Measurements from ENCODE around the gene LY6G5C.

- TF ChIP-seq ZNF274 (IDR thresholded peaks at IDR 0.05; ENCODE audit: low read depth, low read length): no peak
- TF ChIP-seq YY1 (IDR thresholded peaks at IDR 0.05; ENCODE audit: insufficient read depth, insufficient read length): no peak
- TF ChIP-seq SUZ12 (IDR thresholded peaks at IDR 0.05; ENCODE audit: extremely low read depth, insufficient read depth, insufficient read length): no peak
Measured at GRCh38 chr6:31631209-31631608, 49.7 kb downstream of the LY6G5C start.

All from NT2/D1 (cell line).